T-helper 2 cell (primary cell): ENCODE measurements around the gene RASSF10.

Source experiments
- DNase-seq, 5 experiments: peaks; one replicate each; pipeline versions ENCODE4 v3.0.0 to v3.0.0-alpha.2; 2012 to 2022
- total RNA-seq, 2 donors: gene quantifications; one replicate each; lab custom pipeline; 2026; lab: John Stamatoyannopoulos, UW

RASSF10 gene
- 0 reads per million in 2 donors for total RNA-seq

GRCh38 chr11:13008625-13009475 lies at the start of gene RASSF10:
TSS of gene RASSF10 (plus strand) at chr11:13009316. CDS start at chr11:13009577, 261 bp downstream.
- DNase-seq, result peak in 1 of 5 experiments; percentile 20

DNA sequence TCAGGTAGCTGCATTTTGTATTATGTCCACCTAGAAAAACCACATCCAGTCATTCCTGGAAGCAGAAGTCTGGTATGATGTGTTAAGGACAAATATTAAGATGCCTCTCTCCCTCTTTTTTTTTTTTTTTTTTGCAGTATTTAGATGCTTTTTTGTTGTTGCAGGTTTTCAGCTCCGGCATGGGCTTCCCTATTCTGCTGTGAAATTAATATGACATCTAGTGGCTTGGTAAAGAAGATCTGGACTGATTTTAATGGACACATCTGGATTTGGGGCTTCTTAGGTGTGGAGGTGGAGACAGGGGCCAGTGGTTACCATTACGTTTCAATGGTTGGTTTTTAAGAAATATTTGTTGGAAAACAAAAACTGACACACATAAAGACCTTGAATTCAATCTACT lies 47.5 kb upstream of the RASSF10 start:
- DNase-seq, result no peak

- no peak for DNase-seq
These were observed 46.8 kb upstream of the RASSF10 start for GRCh38 chr11:12962306-12962705.

DNA sequence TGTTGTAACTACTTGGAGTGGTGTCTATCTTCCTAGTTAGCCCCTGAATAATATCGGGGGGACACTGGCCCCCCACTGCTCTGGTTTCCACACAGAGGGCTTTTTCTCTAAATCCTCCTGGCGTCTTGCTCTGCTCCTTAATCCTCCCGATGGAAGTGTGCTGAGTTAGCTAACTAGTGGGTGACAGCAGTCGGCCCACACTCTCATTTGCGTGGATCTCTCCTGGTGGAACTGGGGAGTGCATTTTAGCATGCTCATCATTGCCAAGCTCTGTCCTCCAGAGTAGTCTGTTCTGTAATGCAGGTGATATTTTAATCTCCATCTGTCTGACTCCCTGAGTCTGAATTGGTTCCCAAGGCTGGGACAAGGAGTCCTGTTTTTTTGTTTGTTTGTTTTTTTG lies 46.1 kb upstream of the RASSF10 start:
- DNase-seq, result no peak

GRCh38 chr11:12963792-12964536 lies 45.2 kb upstream of the RASSF10 start:
- peak in 4 of 5 experiments; percentile 7 to 55 (median 40) for DNase-seq

DNA sequence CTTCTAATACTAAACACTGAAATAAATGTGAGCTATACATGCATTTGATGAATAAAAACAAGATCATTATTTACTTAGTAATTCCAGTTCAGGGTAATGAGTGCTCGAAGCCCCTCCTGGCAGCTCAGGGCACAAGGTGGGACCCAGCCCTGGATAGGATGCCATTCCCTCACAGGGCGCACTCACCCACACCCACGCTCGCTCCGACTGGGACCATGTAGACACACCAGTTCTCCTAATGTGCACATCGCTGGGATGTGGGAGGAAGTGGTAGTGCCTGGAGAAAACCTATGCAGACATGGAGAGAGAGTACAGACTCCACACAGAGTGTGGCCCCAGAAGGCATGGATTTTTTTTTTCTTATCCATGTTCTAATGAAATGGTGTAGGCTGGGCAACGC lies 44.5 kb upstream of the RASSF10 start:
- DNase-seq, result no peak

GRCh38 chr11:12966002-12966401 lies 43.1 kb upstream of the RASSF10 start:
- DNase-seq, result no peak

GRCh38 chr11:12968101-12968500 lies 41.0 kb upstream of the RASSF10 start:
- no peak for DNase-seq

DNA sequence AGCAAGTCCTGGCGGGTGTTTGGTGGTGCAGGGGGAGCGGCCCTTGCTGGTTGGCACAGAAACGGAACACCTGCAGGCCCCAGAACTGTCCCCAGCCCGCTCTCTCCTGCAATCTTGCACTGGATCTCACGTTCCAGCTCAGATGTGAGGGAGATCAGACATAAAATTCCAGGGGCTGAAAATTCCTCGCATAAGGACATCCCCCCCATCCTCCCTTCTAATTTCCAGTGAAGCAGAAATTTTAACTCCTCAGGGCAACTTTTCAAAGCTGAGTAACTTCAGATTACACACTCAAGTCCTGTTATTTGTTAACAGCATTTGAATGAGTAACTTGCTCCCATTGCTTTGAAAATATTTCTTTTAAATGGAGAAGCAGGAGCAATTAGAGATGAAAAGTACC lies 40.3 kb upstream of the RASSF10 start:
- DNase-seq, result no peak

DNA sequence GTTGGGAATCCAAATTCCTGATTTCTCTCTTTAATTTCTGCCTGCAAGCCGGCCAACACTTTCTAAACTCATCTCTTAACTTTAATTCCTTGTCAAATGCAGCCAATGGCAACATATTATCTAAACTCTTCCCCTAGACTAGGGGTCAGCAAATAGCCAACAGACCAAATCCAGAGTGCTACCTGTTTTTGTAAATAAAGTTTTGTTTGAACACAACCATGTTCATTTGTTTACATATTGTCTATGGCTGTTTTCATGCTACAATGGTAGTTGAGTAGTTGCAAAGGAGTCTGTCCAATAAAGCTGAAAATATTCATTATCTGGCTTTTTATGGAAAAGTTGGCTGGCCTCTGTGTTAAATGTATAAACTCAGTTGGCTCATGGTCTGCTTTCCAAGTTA lies 37.2 kb upstream of the RASSF10 start:
- no peak for DNase-seq

- DNase-seq, result no peak
These were observed 35.5 kb upstream of the RASSF10 start for GRCh38 chr11:12973528-12974181.

DNA sequence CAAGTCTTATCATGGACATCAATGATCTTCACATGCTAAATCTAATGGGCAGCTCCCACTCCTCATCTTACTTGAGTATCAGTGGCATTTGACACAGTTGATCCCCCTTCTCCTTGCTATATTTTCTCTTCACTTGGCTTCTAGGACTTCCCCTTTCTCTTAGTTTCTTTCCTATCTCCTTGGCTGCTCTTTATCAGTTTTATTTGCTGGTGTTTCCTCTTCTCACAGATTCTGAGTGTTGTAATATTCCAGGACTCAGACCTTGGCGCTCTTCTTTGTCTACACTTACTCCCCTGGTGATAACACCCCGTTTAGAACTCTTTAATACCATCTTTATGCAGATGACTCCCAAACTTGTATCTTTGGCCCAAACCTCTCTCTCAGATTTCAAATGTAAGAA lies 33.9 kb upstream of the RASSF10 start:
- no peak for DNase-seq

GRCh38 chr11:12979928-12980689 lies 29.0 kb upstream of the RASSF10 start:
- no peak for DNase-seq

- DNase-seq, result no peak
These were observed 27.2 kb upstream of the RASSF10 start for GRCh38 chr11:12981676-12982522.

- DNase-seq, result no peak
These were observed 25.8 kb upstream of the RASSF10 start for GRCh38 chr11:12983336-12983735.

- DNase-seq, result no peak
These were observed 22.8 kb upstream of the RASSF10 start for GRCh38 chr11:12986194-12986898.

- DNase-seq, result no peak
These were observed 19.5 kb upstream of the RASSF10 start for GRCh38 chr11:12989428-12990161.

- no peak for DNase-seq
These were observed 19.0 kb upstream of the RASSF10 start for GRCh38 chr11:12990162-12990480.

GRCh38 chr11:12991426-12991825 lies 17.7 kb upstream of the RASSF10 start:
- no peak for DNase-seq

- no peak for DNase-seq
These were observed 15.5 kb upstream of the RASSF10 start for GRCh38 chr11:12993626-12994025.
